GM12878 (cell line): ENCODE results near the gene ERN2. TPM values are rescaled to one million over a fixed set of nuclear protein-coding genes. Genes with fewer than 3 reads are reported as not detected.
A peak's percentile ranks its signal among the peaks of the same experiment; 100 is the strongest.

Experiments used
- BRCA1 ChIP-seq: IDR thresholded peaks from 2 replicates; pipeline ENCODE4 v1.6.1; 2011; ENCODE audit warnings: low read depth, low read length, improper control_type of control experiment
- CBX3 ChIP-seq: fragments of 200-600 bp; sonication (generic); IDR thresholded peaks from 2 replicates; pipeline ENCODE4 v1.6.1; 2016; ENCODE audit warnings: low read depth, borderline replicate concordance
- CHD4 ChIP-seq: fragments of 200-600 bp; sonication (generic); IDR thresholded peaks from 2 replicates; pipeline ENCODE4 v1.6.1; 2016; ENCODE audit warnings: mild to moderate bottlenecking
- E4F1 ChIP-seq: fragments of 450-650 bp; IDR thresholded peaks from 2 replicates; pipeline ENCODE4 v1.6.1; 2018; ENCODE audit warnings: borderline replicate concordance, mild to moderate bottlenecking; ENCODE audit not compliant: partially characterized antibody
- EP300 ChIP-seq, 2 experiments: fragments of 150-350 bp in 1 of 2; IDR thresholded peaks; 2 replicates each; pipeline ENCODE4 v1.6.1; 2011 to 2012; ENCODE audit warnings: low read depth in 2 of 2, low read length in 2 of 2, borderline replicate concordance in 1 of 2, improper control_type of control experiment in 1 of 2, inconsistent platforms in 1 of 2; ENCODE audit not compliant: control insufficient read depth in 1 of 2
- FOXM1 ChIP-seq: IDR thresholded peaks from 2 replicates; pipeline ENCODE4 v1.6.1; 2012; ENCODE audit warnings: low read depth, mild to moderate bottlenecking, inconsistent platforms, low read length, moderate library complexity
- IKZF1 ChIP-seq: fragments of 450-650 bp; conservative IDR thresholded peaks from 2 replicates; pipeline ENCODE4 v1.6.1; 2017; ENCODE audit warnings: antibody characterized with exemption, mild to moderate bottlenecking
- MEF2B ChIP-seq: fragments of 450-650 bp; IDR thresholded peaks from 2 replicates; pipeline ENCODE4 v1.6.1; 2018; ENCODE audit warnings: mild to moderate bottlenecking, moderate library complexity; ENCODE audit not compliant: partially characterized antibody, poor library complexity, severe bottlenecking
- MYC ChIP-seq: IDR thresholded peaks from 2 replicates; pipeline ENCODE4 v1.6.1; 2011; ENCODE audit warnings: mild to moderate bottlenecking, low read length, moderate library complexity, inconsistent platforms; ENCODE audit not compliant: insufficient read depth, insufficient replicate concordance, insufficient read length, severe bottlenecking
- NFXL1 ChIP-seq: fragments of 450-650 bp; IDR thresholded peaks from 2 replicates; pipeline ENCODE4 v1.6.1; 2017; ENCODE audit warnings: antibody characterized with exemption, mild to moderate bottlenecking, borderline replicate concordance
- NRF1 ChIP-seq: conservative IDR thresholded peaks from 2 replicates; pipeline ENCODE4 v1.6.1; 2011; ENCODE audit warnings: mild to moderate bottlenecking, low read depth, low read length, improper control_type of control experiment
- RELA ChIP-seq: fragments of 450-650 bp; IDR thresholded peaks from 2 replicates; pipeline ENCODE4 v1.8.0; 2014; ENCODE audit warnings: borderline replicate concordance; ENCODE audit not compliant: partially characterized antibody
- REST ChIP-seq: IDR thresholded peaks from 2 replicates; pipeline ENCODE4 v1.6.1; 2012; ENCODE audit warnings: mild to moderate bottlenecking, low read depth, low read length
- SIN3A ChIP-seq: IDR thresholded peaks from 2 replicates; pipeline ENCODE4 v1.6.1; 2012; ENCODE audit warnings: low read depth, low read length, improper control_type of control experiment
- SIX5 ChIP-seq: IDR thresholded peaks from 2 replicates; pipeline ENCODE4 v1.6.1; 2011; ENCODE audit warnings: mild to moderate bottlenecking, low read depth, low read length, moderate library complexity; ENCODE audit not compliant: severe bottlenecking
- SKIL ChIP-seq: fragments of 450-650 bp; IDR thresholded peaks from 2 replicates; pipeline ENCODE4 v1.6.1; 2017; ENCODE audit warnings: mild to moderate bottlenecking, low read depth, inconsistent platforms; ENCODE audit not compliant: poor library complexity, severe bottlenecking
- STAT1 ChIP-seq: fragments of 450-650 bp; conservative IDR thresholded peaks from 2 replicates; pipeline ENCODE4 v1.6.1; 2014; ENCODE audit warnings: antibody characterized with exemption, mild to moderate bottlenecking
- TARDBP ChIP-seq: IDR thresholded peaks from 2 replicates; pipeline ENCODE4 v1.6.1; 2016; ENCODE audit warnings: borderline replicate concordance
- polyA plus RNA-seq, 11 experiments: library from polyadenylated mRNA; depleted of rRNA in 4 of 11; unstranded in 6 of 11; stranded (reverse) in 5 of 11; fragments of >200 nt; fragmentation: Nextera tagmentation in 4 of 11; fragmentation: Illumina TruSeq in 1 of 11; extraction: Ambion mirVana in 4 of 11; extraction: Trizol in 1 of 11; gene quantifications; 1 replicate in 1 of 11; 2 replicates in 10 of 11; pipeline versions ENCODE4 v1.2.1 to v1.2.3, GENCODE V29; 2011 to 2016; ENCODE audit warnings: inconsistent platforms in 2 of 11, missing spikeins in 2 of 11, low read depth in 1 of 11
- total RNA-seq, 4 experiments: library from RNA; depleted of rRNA in 3 of 4; stranded (reverse); fragments of >200 nt in 3 of 4; fragmentation: Illumina TruSeq in 1 of 4; extraction: Trizol in 1 of 4; gene quantifications; 2 replicates each; pipeline versions ENCODE4 v1.2.1 to v1.2.3, GENCODE V29; 2013 to 2021

The ERN2 gene
- total and polyA plus RNA-seq, 10 of the 15 experiments (the other 5 are each of a cell fraction or from before 2014, with no cell fraction given) = 0.06 to 0.95 (median 0.36) TPM; not detected in 5

DNA sequence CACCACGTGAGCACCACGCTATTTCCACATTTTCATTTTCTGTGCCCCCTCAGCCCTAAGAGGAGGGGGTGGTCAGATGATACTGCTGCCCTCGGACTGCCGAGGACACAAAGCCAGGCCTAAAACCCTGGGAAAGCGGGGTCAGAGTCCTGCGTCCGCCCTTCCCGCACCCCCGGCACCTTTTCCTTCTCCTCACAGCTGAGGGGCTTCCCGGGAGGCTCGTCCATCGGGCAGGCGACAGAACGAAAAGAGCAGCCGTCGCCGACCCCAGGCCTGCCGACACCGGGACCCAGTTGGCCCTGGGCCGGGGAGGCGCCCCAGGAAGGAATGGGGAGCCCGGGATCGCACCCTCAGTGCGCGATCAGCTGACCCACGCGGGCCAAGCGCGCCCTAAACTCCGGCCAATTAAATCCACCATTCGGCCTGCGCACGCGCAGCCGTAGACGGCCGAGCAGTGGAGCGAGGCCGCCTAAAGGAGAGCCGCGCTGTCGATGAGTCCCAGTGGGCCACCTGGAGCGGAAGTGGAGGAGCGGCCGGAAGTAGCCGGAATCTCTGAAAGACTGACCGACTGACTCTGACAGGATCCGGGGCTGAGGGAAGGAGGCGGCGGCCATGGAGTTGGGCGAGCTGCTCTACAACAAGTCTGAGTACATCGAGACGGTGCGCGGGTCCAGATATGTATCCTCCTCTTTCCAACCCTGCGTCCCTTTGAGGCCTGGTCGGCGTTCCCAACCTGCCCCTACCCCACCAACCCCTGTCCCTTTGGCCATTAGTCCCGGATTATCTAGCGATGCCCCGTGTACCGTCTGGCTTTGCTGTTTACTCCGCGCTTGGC lies 71.9 kb downstream of the ERN2 start, which contains the start of the genes DCTN5 and PALB2 (continued):
- TF ChIP-seq SKIL = no peak
- peak; percentile 91 for TF ChIP-seq TARDBP
- TF ChIP-seq RELA = peak; percentile 79
- TF ChIP-seq SIN3A = peak; percentile 97
- peak; percentile 95 for TF ChIP-seq NRF1
- TF ChIP-seq MEF2B = peak; percentile 96
- no peak for TF ChIP-seq REST
- TF ChIP-seq MYC = no peak
- TF ChIP-seq E4F1 = peak; percentile 71
- no peak for TF ChIP-seq BRCA1
- peak; percentile 97 for TF ChIP-seq IKZF1
- TF ChIP-seq SIX5 = peak; percentile 64
- no peak for TF ChIP-seq NFXL1
- no peak for TF ChIP-seq CHD4
- TF ChIP-seq EP300 (IDR thresholded peaks at IDR 0.05; ENCODE audit: borderline replicate concordance in 1 of 2, control insufficient read depth in 1 of 2, low read depth in 2 of 2, low read length in 2 of 2) = no peak
- TF ChIP-seq CBX3 = no peak
- TF ChIP-seq FOXM1 = no peak
- TF ChIP-seq STAT1 = peak; percentile 23; the same call in 1 of the 2 replicates
